ENCODE measurements around the gene ADGRL1. TPM values are rescaled to one million over a fixed set of nuclear protein-coding genes. Genes with fewer than 3 reads are reported as not detected.

ADGRL1 gene
- total RNA-seq, 2 experiments from 2014 or later: 22.2 to 23.9 TPM

DNA sequence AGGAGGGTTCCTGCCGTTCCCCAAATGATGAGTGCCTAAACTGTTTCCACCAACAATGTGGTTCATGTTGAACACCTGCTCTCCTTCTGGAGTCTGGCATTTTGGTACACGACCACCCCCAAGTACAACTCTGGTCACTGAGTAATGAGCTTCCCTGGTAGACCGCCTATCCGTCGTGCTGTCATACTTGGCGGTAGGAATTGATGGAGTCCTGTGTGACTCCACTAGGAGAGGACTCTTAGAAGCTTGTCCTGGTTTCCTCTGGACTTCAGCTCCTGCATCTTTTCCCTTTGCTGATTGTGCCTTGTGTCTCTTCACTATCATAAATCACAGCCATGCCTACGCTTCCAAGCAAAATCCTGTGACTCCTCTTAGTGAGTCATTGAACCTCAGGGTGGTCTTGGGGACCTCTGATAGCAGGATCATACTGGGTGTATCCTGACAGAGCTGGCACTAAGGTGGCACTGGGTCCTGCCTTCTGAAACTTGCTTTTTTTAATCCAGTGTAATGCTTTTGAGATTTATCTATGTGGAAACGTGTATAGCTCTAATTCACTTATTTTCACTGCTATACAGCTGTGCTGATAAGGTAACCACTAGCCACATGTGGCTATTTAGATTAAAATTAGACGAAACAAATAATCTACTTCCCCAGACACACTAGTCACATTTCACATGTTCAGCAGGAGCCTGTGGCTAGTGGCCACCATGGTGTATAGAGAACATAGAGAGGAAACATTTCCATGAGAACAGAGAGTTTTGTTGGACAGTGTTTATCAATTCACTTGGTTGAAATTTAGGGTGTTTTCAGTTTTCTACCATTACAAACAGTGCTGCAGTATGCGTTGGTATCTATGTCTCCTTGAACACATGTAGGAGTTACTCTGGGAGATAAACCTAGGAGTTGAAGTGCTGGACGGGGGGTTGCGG is 63.4 kb downstream of the ADGRL1 start:
- DNase-seq (no peak), ATAC-seq (ENCODE audit: poor library complexity) (no peak)
- Histone ChIP-seq H3K4me1 (ENCODE audit: insufficient read depth, low read length) (peaks cover 18% of the 10 kb centered on the region), H3K27ac (ENCODE audit: low read depth in 1 of 2, low read length in 2 of 2) (no peak overlapping the region), H3K27me3 (ENCODE audit: control insufficient read depth in 1 of 2, insufficient read depth in 2 of 2, low read length in 2 of 2) (no peaks in the 10 kb centered on the region), H3K36me3 (ENCODE audit: insufficient read depth, low read length) (peaks cover 3% of the 10 kb centered on the region), H3K4me3 (ENCODE audit: low read length) (no peak overlapping the region), H3K9me3 (ENCODE audit: control insufficient read depth in 1 of 2, insufficient read depth in 1 of 2, low read length in 2 of 2) (no peaks in the 10 kb centered on the region)
- no peaks in the 10 kb centered on the region for H3K9me3 Mint-ChIP-seq
- H3K4me1 Mint-ChIP-seq (ENCODE audit: low read depth): peaks cover 46% of the 10 kb centered on the region
- POLR2A ChIA-PET: no interaction called here
- peak overlapping the region; percentile 66 for H3K27ac Mint-ChIP-seq
- H3K36me3 Mint-ChIP-seq (ENCODE audit: low read depth): peaks cover 5% of the 10 kb centered on the region
- TF ChIP-seq, protein P1, sequence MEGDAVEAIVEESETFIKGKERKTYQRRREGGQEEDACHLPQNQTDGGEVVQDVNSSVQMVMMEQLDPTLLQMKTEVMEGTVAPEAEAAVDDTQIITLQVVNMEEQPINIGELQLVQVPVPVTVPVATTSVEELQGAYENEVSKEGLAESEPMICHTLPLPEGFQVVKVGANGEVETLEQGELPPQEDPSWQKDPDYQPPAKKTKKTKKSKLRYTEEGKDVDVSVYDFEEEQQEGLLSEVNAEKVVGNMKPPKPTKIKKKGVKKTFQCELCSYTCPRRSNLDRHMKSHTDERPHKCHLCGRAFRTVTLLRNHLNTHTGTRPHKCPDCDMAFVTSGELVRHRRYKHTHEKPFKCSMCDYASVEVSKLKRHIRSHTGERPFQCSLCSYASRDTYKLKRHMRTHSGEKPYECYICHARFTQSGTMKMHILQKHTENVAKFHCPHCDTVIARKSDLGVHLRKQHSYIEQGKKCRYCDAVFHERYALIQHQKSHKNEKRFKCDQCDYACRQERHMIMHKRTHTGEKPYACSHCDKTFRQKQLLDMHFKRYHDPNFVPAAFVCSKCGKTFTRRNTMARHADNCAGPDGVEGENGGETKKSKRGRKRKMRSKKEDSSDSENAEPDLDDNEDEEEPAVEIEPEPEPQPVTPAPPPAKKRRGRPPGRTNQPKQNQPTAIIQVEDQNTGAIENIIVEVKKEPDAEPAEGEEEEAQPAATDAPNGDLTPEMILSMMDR (IDR thresholded peaks at IDR 0.05): no peak
- CTCF ChIA-PET: no interaction called here
- no peaks in the 10 kb centered on the region for H3K27me3 Mint-ChIP-seq
- intact Hi-C loops (cut with DNase I, micrococcal nuclease): no loop called here
- peak overlapping the region; percentile 4 for H3K4me3 Mint-ChIP-seq

DNA sequence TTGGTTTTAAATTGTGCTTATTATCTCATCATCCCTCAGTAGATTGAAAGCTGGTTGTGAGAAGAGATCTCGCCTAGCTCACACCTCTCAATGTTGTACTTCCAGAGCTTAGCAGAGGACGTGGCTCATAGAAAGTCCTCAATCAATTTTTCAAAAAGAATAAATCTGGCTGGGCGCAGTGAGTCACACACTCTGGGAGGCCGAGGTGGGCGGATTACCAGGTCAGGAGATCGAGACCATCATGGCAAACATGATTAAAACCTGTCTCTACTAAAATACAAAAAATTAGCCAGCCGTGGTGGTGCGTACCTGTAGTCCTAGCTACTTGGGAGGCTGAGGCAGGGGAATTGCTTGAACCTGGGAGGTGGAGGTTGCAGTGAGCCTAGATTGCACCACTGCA is 64.9 kb downstream of the ADGRL1 start:
- Histone ChIP-seq H3K4me3 (ENCODE audit: low read length) (no peak overlapping the region), H3K27ac (ENCODE audit: low read depth in 1 of 2, low read length in 2 of 2) (no peak overlapping the region), H3K4me1 (ENCODE audit: insufficient read depth, low read length) (peaks cover 25% of the 10 kb centered on the region), H3K36me3 (ENCODE audit: insufficient read depth, low read length) (peaks cover 3% of the 10 kb centered on the region), H3K9me3 (ENCODE audit: control insufficient read depth in 1 of 2, insufficient read depth in 1 of 2, low read length in 2 of 2) (no peaks in the 10 kb centered on the region), H3K27me3 (ENCODE audit: control insufficient read depth in 1 of 2, insufficient read depth in 2 of 2, low read length in 2 of 2) (no peaks in the 10 kb centered on the region)
- Mint-ChIP-seq H3K27ac (peak overlapping the region; percentile 66), H3K36me3 (ENCODE audit: low read depth) (peaks cover 9% of the 10 kb centered on the region), H3K9me3 (no peaks in the 10 kb centered on the region), H3K4me3 (no peak overlapping the region), H3K27me3 (no peaks in the 10 kb centered on the region), H3K4me1 (ENCODE audit: low read depth) (peaks cover 54% of the 10 kb centered on the region)
- ChIA-PET CTCF (interaction anchor here (0.6 kb wide), 1 partner anchor 75 kb away, joined by 4 read pairs; no protein-coding TSS in a partner anchor), POLR2A (interaction anchor here (0.6 kb wide), 1 partner anchor 397 kb away, joined by 5 read pairs; no protein-coding TSS in a partner anchor)
- no peak for ATAC-seq (ENCODE audit: poor library complexity)
- TF ChIP-seq, protein P1 (IDR thresholded peaks at IDR 0.05): no peak
- intact Hi-C loops (cut with DNase I, micrococcal nuclease): no loop called here
- DNase-seq: no peak

DNA sequence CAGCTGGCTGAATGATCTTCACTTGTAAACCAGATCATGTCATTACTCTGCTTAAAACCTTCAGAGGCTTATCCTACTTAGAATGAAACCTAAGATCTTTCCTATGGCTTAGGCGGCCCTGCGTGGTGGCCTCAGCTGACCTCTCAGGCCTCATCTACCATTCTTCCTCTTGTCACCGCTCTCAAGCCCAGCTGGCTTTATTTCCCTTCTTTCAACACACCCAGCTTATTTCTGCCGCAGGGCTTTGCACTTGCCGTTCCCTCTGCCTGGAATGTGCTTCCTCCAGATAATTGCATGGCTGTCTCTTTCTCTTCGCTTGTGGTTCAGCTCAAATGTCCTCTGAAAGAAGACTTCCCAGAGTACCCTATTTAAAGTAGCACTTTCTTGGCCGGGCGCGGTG is 66.0 kb downstream of the ADGRL1 start:
- intact Hi-C loops (cut with DNase I, micrococcal nuclease): loop anchor here (2.0 to 10.0 kb wide), 5 partner anchors 57 to 863 kb away; no protein-coding TSS in a partner anchor
- Mint-ChIP-seq H3K4me3 (peak overlapping the region; percentile 79), H3K27ac (peak overlapping the region; percentile 73), H3K9me3 (no peaks in the 10 kb centered on the region), H3K36me3 (ENCODE audit: low read depth) (peaks cover 9% of the 10 kb centered on the region), H3K4me1 (ENCODE audit: low read depth) (peaks cover 48% of the 10 kb centered on the region), H3K27me3 (no peaks in the 10 kb centered on the region)
- ATAC-seq (ENCODE audit: poor library complexity) (no peak), DNase-seq (peak in 2 of 14 experiments; percentile 30 to 31)
- H3K4me3 ChIP-seq (ENCODE audit: low read length): no peak overlapping the region
- TF ChIP-seq, protein P1 (IDR thresholded peaks at IDR 0.05): no peak
- H3K27me3 ChIP-seq (ENCODE audit: control insufficient read depth in 1 of 2, insufficient read depth in 2 of 2, low read length in 2 of 2): no peaks in the 10 kb centered on the region
- no peak overlapping the region for H3K27ac ChIP-seq (ENCODE audit: low read depth in 1 of 2, low read length in 2 of 2)
- ChIA-PET POLR2A (interaction anchor here (1.1 to 3.8 kb wide), 3 partner anchors 9 to 241 kb away, joined by 3 to 52 read pairs (median 4); partner anchors contain the start of gene ADGRE5), CTCF (interaction anchor here (1.4 kb wide), 1 partner anchor 209 kb away, joined by 8 read pairs; no protein-coding TSS in a partner anchor)
- H3K4me1 ChIP-seq (ENCODE audit: insufficient read depth, low read length): peaks cover 34% of the 10 kb centered on the region
- H3K36me3 ChIP-seq (ENCODE audit: insufficient read depth, low read length): peaks cover 3% of the 10 kb centered on the region
- H3K9me3 ChIP-seq (ENCODE audit: control insufficient read depth in 1 of 2, insufficient read depth in 1 of 2, low read length in 2 of 2): no peaks in the 10 kb centered on the region

Measured in CD4-positive, alpha-beta T cell (primary cell).